Inferior parietal cortex (tissue), 1 donor: ENCODE measurements around the gene SLC15A3.

Experiments
- DNase-seq: peaks from one replicate; pipeline ENCODE4 v3.0.0-alpha.2; 2016; ENCODE audit errors: extremely low spot score

SLC15A3 gene

DNA sequence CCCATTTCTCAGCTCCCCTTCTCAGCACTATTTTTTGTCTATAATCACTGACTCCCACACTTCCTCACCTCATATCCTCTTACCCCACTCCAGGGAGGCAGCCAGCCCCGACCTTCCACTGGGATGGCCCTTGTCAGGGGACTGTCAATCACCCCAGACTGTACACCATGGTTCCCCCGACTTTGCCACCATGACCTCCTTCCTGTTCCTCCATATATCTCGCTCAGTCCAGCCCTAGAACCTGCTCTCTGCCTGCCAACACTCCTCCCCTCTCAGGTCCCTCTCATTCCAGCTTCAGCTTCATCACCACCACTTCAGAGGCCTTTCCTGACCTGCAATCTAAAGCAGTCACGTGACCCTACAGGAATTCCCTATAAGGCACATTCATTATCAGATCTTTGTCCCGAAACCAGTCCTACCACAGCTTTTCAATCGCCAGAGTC lies 62.1 kb downstream of the SLC15A3 start:
- no peak for DNase-seq

DNA sequence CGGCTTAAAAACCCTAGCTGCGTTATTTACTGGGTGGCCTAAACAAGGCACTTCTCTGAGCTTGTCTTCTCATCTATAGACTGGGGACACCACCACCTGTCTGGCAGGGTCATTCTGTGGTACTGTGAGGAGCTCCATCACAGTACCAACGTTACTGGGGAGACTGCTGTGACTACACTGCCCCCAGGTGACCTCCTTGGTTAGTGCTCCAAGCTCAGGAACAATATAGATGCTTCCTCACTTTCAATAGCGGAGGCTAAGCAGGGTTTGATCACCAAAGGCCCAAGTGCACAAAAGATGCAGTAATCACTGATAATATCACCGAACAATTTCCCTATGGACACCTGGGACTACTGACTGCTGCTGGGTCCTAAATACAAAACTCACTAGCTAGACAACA lies 64.4 kb downstream of the SLC15A3 start:
- no peak for DNase-seq
